GM20000 (cell line): ENCODE measurements around the gene RGS9.
"Not testable (repeated sequence)": the region's sequence is repeated elsewhere in the genome, so short reads cannot be mapped to it uniquely, and the experiment has no call there.

Experiments
- DNase-seq: peaks from one replicate; pipeline ENCODE4 v3.0.0; 2012; ENCODE audit warnings: low spot score
- TF ChIP-seq, protein P1 (sequence below): IDR thresholded peaks from 2 replicates; pipeline ENCODE4 v1.5.1; 2012; ENCODE audit warnings: mild to moderate bottlenecking, control low read depth; ENCODE audit errors: extremely low read depth, missing control alignments

The RGS9 gene

DNA sequence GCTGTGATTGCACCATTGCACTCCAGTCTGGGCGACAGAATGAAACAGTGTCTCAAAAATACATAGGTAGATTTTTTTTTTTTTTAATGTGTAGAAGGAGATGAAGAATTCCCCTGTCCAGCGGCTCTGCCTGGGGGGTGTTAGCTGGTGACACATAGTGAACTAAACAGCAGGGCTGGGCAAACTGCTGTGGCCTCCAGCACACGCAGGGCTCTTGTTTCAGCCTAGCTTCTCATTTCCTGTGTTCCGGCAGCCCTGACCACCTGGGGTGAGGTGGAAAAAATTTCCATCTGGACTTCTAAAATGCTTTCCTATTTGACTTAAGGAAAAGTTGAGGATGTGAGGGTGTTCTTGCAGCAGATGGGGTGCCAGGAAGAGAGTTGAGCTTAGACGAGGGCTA is 33.3 kb upstream of the RGS9 start:
- DNase-seq = no peak
- TF ChIP-seq, protein P1, sequence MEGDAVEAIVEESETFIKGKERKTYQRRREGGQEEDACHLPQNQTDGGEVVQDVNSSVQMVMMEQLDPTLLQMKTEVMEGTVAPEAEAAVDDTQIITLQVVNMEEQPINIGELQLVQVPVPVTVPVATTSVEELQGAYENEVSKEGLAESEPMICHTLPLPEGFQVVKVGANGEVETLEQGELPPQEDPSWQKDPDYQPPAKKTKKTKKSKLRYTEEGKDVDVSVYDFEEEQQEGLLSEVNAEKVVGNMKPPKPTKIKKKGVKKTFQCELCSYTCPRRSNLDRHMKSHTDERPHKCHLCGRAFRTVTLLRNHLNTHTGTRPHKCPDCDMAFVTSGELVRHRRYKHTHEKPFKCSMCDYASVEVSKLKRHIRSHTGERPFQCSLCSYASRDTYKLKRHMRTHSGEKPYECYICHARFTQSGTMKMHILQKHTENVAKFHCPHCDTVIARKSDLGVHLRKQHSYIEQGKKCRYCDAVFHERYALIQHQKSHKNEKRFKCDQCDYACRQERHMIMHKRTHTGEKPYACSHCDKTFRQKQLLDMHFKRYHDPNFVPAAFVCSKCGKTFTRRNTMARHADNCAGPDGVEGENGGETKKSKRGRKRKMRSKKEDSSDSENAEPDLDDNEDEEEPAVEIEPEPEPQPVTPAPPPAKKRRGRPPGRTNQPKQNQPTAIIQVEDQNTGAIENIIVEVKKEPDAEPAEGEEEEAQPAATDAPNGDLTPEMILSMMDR = no peak

DNA sequence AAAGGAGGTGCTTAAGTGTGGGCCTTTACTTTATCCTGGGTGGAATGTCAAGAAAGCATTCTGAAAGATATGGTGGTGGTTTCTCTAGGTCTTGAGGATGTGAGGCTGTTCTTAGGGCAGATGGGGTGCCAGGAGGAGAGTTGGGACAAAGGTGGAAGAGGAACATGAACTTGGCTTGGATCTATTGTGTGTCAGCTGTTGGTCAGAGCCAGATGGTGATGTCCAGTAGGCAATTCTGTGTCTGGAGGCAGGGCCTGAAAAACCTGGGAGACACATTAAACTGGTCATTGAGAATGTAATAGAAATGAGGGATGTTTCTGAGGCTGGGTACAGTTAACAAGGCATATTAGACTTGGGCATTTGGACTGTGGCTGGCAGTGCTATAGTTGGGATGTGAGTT is 32.6 kb upstream of the RGS9 start:
- DNase-seq = no peak
- TF ChIP-seq, protein P1 = no peak

DNA sequence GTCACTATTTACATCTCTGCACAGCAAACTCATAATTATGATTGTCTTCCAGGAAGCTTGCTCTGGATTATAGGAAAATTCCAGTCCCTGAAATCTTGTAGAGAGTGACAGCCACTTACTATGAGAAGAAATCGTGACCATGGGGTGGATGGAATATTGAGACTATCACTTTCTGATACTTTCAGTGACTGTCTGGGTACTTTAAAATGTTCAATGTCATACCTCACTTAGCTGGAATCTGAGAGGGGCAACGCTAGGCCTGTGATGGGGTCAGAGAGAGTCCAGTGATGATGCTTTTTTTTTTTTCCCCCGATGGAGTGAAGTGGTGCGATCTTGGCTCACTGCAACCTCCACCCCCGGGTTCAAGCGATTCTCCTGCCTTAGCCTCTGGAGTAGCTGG is 32.2 kb upstream of the RGS9 start:
- TF ChIP-seq, protein P1 = no peak
- DNase-seq = no peak

DNA sequence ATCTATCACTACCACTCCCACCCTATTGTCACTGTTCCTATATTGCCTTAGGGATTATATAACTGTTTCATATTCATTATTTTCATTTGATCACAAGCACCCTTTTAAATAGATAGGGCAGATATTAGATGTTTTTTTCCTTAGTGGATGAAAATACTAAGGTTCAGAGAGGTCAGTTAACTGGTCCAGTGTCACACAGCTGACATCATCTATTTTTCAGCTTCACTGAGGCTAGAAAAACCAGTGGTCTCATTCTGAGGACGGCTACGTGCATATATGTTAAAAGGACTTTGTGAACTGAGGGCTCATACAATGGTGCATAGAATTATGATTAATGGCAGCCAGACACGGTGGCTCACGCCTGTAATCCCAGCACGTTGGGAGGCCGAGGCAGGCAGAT is 29.0 kb upstream of the RGS9 start:
- TF ChIP-seq, protein P1 = no peak

DNA sequence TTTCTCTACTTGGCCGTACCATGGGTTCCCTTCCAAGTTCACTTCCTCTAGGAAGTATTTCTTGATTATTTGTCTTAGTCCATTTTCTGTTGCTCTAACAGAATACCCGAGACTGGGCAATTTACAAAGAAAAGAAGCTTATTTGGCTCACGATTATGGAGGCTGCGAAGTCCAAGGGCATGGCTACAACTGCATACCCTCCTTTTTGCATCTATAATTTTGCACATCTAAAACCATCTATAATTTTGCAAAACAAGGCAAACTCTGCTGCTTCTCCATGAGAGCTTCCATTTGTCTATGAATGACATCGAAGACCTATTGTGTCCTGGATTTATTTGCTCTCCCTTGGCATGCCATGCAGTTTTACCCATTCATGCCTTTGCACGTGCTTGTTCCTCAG is 27.6 kb upstream of the RGS9 start:
- no peak for DNase-seq
- TF ChIP-seq, protein P1 = no peak

More for the DNA sequence above, 29.0 kb upstream of the RGS9 start:
- no peak for DNase-seq

DNA sequence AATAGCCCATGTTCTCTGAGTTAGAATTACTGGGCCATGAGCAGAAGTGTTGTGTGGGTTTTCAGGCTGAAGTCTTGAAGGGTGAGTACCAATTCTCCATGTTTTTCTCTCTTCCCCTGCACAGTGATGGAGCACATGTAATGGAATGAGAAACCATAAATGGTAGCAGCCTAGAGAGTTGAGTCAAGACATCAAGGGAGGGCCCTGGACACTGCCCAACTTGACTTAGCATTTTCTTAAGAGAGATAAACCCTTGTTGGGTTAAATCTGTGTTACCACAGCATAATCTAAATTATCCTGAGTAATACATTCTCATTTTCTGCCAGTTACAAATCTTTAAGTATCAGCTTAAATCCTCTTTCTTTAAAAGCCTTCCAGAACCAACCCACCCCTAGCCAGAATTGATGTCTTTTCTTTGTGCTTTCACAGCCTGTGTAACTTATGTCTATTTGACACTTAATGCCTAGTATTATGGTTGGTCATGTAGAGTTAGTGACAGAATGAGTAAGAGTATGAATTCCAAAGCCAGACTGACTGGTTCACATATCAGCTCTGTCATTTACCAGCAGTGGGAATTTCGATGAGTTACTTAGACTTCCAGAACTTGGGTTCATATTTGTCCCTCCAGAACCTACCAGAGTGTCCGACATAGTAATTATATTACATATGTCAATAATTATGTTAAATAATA is 27.0 kb upstream of the RGS9 start:
- TF ChIP-seq, protein P1 = no peak

DNA sequence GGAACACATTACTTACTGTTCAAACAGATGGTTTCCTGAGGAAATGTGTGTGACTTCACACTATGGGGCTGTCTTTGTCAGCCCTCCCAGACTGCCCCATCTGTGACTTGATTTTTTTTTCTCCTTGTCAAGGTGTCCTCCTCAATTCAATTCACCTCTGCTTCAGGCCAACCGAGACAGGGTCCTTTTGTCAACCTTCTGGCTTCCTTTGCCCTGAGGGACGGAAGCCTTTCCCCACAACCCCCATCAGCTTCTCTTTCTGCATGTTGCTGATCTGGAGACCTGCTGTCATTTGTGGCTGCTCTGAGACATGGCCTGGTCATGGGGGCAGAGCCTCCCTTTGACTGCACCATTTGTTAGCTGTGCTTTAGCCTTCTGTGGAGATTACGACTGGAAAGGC is 21.3 kb upstream of the RGS9 start:
- TF ChIP-seq, protein P1 = no peak
- no peak for DNase-seq

More for the DNA sequence above, 27.0 kb upstream of the RGS9 start:
- DNase-seq = no peak

DNA sequence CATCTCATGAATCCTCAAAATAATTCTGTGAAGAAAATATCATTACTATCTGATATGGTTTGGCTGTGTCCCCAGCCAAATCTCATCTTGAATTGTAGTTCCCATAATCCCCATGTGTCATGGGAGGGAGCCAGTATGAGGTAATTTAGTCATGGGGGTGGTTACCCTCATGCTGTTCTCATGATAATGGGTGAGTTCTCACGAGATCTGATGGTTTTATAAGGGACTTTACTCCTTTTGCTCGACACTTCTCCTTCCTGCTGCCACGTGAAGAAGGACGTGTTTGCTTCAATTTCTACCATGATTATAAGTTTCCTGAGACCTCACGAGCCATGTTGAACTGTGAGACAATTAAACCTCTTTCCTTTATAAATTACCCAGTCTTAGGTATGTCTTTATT is 20.7 kb upstream of the RGS9 start:
- not testable (repeated sequence) for DNase-seq
